Esophagus squamous epithelium (tissue), 5 donors: ENCODE data around the gene RBM11. TPM values are rescaled to one million over a fixed set of nuclear protein-coding genes. Genes with fewer than 3 reads are reported as not detected.

ENCODE experiments used
- DNase-seq: peaks from one replicate; lab custom pipeline; 2025; lab: John Stamatoyannopoulos, UW
- H3K27ac ChIP-seq, 4 donors: fragments of 200-600 bp; sonication (generic); one replicate each; pipeline ENCODE4 v1.5.1; 2016 to 2019; ENCODE audit warnings: mild to moderate bottlenecking in 1 of 4
- H3K27me3 ChIP-seq, 4 donors: fragments of 200-600 bp; sonication (generic); 1 replicate in 3 of 4; 2 replicates in 1 of 4; pipeline versions ENCODE4 v1.5.1 to v1.6.0; 2017 to 2021; ENCODE audit warnings: antibody characterized with exemption in 1 of 4
- H3K36me3 ChIP-seq, 3 donors: fragments of 200-600 bp; sonication (generic); one replicate each; pipeline ENCODE4 v1.5.1; 2016 to 2019
- H3K4me1 ChIP-seq, 3 donors: fragments of 200-600 bp; sonication (generic); one replicate each; pipeline ENCODE4 v1.5.1; 2017 to 2019
- H3K4me3 ChIP-seq, 4 donors: fragments of 200-600 bp; sonication (generic); 1 replicate in 3 of 4; 2 replicates in 1 of 4; pipeline ENCODE4 v1.5.1; 2016 to 2019; ENCODE audit warnings: mild to moderate bottlenecking in 2 of 4, moderate library complexity in 1 of 4
- H3K9me3 ChIP-seq, 3 donors: fragments of 200-600 bp; sonication (generic); one replicate each; pipeline ENCODE4 v1.5.1; 2016 to 2019
- POLR2A ChIP-seq, 4 donors: fragments of 450-650 bp; IDR thresholded peaks; one replicate each; pipeline ENCODE4 v1.6.1; 2017; ENCODE audit warnings: antibody characterized with exemption in 4 of 4, mild to moderate bottlenecking in 4 of 4, moderate library complexity in 3 of 4
- WGBS, 2 donors: methylation state at CpG; one replicate each; pipeline ENCODE4 v1.1.5; 2018; 5-methylcytosine and 5-hydroxymethylcytosine counted together
- intact Hi-C: fragments of 100-400 bp; cut with DNase I; formaldehyde crosslinking; loops from one replicate; pipeline ENCODE4 v1.15.0; 2022
- total RNA-seq, 4 donors: library from RNA; depleted of rRNA; stranded (reverse); fragments of >200 nt; gene quantifications; one replicate each; pipeline ENCODE4 v1.1.0, GENCODE V29; 2016
- TF ChIP-seq, protein P1 (sequence below), 6 experiments: fragments of 450-650 bp in 4 of 6; fragments of 200-600 bp in 2 of 6; sonication (generic) in 2 of 6; IDR thresholded peaks; one replicate each; pipeline ENCODE4 v1.5.1; 2016 to 2019; ENCODE audit warnings: antibody characterized with exemption in 6 of 6, mild to moderate bottlenecking in 4 of 6, moderate library complexity in 4 of 6
- donor health status: DM: yes; HTN: yes; CAD: no.

The RBM11 gene
- total RNA-seq, 4 donors from 2014 or later = 0.40 to 3.8 (median 1.1) TPM

DNA sequence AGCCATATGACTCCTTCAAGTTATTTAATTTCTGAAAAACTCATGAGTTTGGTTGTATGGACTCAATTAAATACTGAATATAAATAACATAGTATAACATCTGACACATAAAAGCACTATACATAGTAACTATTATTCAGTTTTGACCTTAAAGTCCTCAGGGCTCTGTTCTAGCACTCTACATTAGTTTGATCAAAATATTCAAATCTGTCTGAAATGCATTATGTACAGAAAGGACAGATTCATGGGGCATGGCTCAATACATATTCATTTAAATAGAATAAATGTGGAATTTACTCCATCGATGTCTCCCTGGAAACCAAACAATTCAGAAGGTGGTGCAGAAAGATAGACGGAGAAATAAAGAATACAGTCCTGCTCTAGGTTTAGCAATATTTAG lies 49.1 kb downstream of the RBM11 start:
- WGBS, 2 donors = 68 to 78% methylated on average over 2 of the region's 2 CpGs
- intact Hi-C loops = no loop called here
- Histone ChIP-seq H3K27me3 (no peaks in the 10 kb centered on the region), H3K4me1 (no peaks in the 10 kb centered on the region), H3K9me3 (no peaks in the 10 kb centered on the region), H3K36me3 (no peaks in the 10 kb centered on the region), H3K27ac (no peak overlapping the region), H3K4me3 (no peak overlapping the region)
- TF ChIP-seq, protein P1, sequence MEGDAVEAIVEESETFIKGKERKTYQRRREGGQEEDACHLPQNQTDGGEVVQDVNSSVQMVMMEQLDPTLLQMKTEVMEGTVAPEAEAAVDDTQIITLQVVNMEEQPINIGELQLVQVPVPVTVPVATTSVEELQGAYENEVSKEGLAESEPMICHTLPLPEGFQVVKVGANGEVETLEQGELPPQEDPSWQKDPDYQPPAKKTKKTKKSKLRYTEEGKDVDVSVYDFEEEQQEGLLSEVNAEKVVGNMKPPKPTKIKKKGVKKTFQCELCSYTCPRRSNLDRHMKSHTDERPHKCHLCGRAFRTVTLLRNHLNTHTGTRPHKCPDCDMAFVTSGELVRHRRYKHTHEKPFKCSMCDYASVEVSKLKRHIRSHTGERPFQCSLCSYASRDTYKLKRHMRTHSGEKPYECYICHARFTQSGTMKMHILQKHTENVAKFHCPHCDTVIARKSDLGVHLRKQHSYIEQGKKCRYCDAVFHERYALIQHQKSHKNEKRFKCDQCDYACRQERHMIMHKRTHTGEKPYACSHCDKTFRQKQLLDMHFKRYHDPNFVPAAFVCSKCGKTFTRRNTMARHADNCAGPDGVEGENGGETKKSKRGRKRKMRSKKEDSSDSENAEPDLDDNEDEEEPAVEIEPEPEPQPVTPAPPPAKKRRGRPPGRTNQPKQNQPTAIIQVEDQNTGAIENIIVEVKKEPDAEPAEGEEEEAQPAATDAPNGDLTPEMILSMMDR (IDR thresholded peaks at IDR 0.05) = no peak
- no peak for TF ChIP-seq POLR2A (IDR thresholded peaks at IDR 0.05)
- no peak for DNase-seq

DNA sequence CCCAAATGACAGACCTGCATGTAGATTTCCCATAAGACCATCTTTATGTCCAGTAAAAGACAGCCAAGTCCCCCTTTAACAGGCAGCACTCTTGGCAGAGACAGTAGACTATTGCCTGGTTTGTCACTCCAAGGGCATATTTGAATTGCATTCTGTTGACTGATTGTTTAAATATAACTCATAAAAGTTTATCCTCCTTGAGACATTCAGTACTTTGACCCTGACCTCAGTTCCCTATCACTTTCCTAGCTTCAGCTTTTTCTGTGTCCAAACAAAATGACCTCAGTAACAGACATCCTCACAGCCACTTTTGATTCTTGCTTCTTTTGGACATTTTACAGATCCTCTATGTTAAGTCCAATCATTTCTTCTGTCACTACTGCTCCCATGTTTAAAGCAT lies 51.1 kb downstream of the RBM11 start:
- no peak overlapping the region for H3K4me3 ChIP-seq
- H3K4me1 ChIP-seq = no peaks in the 10 kb centered on the region
- H3K36me3 ChIP-seq = no peaks in the 10 kb centered on the region
- no peak for TF ChIP-seq POLR2A (IDR thresholded peaks at IDR 0.05)
- TF ChIP-seq, protein P1 (IDR thresholded peaks at IDR 0.05) = no peak
- no peak for DNase-seq
- H3K27me3 ChIP-seq = peaks cover 0 to 6% (median 0%) of the 10 kb centered on the region in 4 donors
- no peak overlapping the region for H3K27ac ChIP-seq
- intact Hi-C loops = no loop called here
- no peaks in the 10 kb centered on the region for H3K9me3 ChIP-seq

DNA sequence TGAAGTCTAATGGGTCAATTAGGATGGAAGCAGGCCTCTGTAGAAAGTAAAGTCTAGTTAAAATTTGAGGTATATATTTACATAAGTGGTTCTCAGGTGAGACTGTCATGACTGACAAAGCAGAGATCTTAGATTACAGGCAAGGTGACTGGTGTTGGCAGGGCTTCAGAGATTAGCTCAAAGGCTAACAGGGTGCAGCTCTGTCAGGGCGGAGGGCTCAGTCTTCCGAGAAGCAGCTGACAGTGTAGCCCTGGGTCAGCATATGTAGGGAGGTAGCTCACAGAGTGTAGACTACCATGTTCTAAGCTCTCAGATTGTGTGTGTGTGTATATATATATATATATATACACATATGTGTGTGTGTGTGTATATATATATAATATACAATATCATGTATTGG lies 54.7 kb downstream of the RBM11 start:
- Histone ChIP-seq H3K27ac (no peak overlapping the region), H3K4me3 (no peak overlapping the region), H3K9me3 (no peaks in the 10 kb centered on the region), H3K36me3 (no peaks in the 10 kb centered on the region), H3K27me3 (peaks cover 0 to 24% (median 0%) of the 10 kb centered on the region in 4 donors), H3K4me1 (no peaks in the 10 kb centered on the region)
- no peak for DNase-seq
- intact Hi-C loops = no loop called here
- WGBS, 2 donors = 73 to 79% methylated on average over 2 of the region's 2 CpGs
- TF ChIP-seq POLR2A (IDR thresholded peaks at IDR 0.05) = no peak

DNA sequence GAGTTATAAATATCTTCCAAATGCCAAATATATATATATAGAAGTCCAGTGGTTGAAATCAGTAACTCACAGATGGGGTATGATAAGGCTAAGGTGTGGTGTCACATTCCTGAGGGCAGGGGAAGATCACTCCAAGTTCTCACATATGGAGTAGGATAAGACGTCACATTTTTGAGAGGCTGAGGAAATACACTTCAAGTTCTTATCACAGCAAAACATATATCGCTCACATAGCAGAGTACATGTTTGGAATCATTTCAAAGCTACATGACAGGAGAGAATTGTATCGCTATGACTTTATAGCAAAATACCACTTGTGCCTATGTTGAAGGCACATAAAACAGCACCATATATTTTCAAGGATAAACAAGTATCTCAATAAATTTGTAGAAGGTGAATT lies 55.1 kb downstream of the RBM11 start:
- H3K4me3 ChIP-seq = no peak overlapping the region
- TF ChIP-seq, protein P1 (IDR thresholded peaks at IDR 0.05) = no peak
- no peak for TF ChIP-seq POLR2A (IDR thresholded peaks at IDR 0.05)
- intact Hi-C loops = no loop called here
- H3K36me3 ChIP-seq = no peaks in the 10 kb centered on the region
- 81 to 84% methylated on average over 3 of the region's 3 CpGs for WGBS, 2 donors
- no peaks in the 10 kb centered on the region for H3K9me3 ChIP-seq
- H3K27ac ChIP-seq = no peak overlapping the region
- no peaks in the 10 kb centered on the region for H3K4me1 ChIP-seq
- DNase-seq = no peak
- peaks cover 0 to 24% (median 0%) of the 10 kb centered on the region in 4 donors for H3K27me3 ChIP-seq

DNA sequence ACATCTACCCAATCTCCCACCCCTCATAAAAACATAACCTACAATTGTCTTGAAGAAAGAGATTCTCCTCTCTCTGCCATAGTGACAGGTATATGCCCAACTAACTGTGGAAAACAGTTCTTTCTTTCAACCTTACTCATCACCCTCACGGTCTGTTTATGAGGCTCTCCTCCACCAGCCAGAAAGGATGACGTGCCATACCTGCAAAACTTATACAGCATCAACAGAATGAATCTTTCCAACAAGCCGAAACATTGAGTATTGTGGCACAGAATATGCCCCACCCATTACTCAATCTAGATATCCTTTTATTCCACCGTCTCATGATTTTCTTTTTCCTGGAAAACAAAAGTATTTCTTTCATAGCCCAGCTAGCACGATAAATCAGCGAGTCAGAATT lies 55.7 kb downstream of the RBM11 start:
- Histone ChIP-seq H3K36me3 (no peaks in the 10 kb centered on the region), H3K4me3 (no peak overlapping the region), H3K27ac (no peak overlapping the region), H3K27me3 (peaks cover 0 to 24% (median 0%) of the 10 kb centered on the region in 4 donors), H3K4me1 (no peaks in the 10 kb centered on the region), H3K9me3 (no peaks in the 10 kb centered on the region)
- WGBS, 2 donors = 49 to 52% methylated on average over 6 of the region's 6 CpGs
- TF ChIP-seq, protein P1 (IDR thresholded peaks at IDR 0.05) = no peak
- intact Hi-C loops = no loop called here
- no peak for DNase-seq
